G401 (cell line): ENCODE measurements around the gene CTTNBP2. TPM values are rescaled to one million over a fixed set of nuclear protein-coding genes. Genes with fewer than 3 reads are reported as not detected.

ENCODE experiments used
- DNase-seq: peaks from one replicate; pipeline ENCODE4 v3.0.0-alpha.2; 2015; ENCODE audit warnings: low spot score
- in situ Hi-C: cut with HindIII; loops from 2 replicates; pipeline ENCODE4 v1.10.0; 2016; ENCODE audit warnings: low sequenced_read_pairs, mixed read lengths
- total RNA-seq: library from RNA; depleted of rRNA; stranded (reverse); fragments of >200 nt; shearing (Covaris generic); gene quantifications from 2 replicates; pipeline ENCODE4 v1.2.3, GENCODE V29; 2014; rRNA removed

Gene CTTNBP2, protein sequence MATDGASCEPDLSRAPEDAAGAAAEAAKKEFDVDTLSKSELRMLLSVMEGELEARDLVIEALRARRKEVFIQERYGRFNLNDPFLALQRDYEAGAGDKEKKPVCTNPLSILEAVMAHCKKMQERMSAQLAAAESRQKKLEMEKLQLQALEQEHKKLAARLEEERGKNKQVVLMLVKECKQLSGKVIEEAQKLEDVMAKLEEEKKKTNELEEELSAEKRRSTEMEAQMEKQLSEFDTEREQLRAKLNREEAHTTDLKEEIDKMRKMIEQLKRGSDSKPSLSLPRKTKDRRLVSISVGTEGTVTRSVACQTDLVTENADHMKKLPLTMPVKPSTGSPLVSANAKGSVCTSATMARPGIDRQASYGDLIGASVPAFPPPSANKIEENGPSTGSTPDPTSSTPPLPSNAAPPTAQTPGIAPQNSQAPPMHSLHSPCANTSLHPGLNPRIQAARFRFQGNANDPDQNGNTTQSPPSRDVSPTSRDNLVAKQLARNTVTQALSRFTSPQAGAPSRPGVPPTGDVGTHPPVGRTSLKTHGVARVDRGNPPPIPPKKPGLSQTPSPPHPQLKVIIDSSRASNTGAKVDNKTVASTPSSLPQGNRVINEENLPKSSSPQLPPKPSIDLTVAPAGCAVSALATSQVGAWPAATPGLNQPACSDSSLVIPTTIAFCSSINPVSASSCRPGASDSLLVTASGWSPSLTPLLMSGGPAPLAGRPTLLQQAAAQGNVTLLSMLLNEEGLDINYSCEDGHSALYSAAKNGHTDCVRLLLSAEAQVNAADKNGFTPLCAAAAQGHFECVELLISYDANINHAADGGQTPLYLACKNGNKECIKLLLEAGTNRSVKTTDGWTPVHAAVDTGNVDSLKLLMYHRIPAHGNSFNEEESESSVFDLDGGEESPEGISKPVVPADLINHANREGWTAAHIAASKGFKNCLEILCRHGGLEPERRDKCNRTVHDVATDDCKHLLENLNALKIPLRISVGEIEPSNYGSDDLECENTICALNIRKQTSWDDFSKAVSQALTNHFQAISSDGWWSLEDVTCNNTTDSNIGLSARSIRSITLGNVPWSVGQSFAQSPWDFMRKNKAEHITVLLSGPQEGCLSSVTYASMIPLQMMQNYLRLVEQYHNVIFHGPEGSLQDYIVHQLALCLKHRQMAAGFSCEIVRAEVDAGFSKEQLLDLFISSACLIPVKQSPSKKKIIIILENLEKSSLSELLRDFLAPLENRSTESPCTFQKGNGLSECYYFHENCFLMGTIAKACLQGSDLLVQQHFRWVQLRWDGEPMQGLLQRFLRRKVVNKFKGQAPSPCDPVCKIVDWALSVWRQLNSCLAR (N-terminal part only)
- not detected in 2 replicates for total RNA-seq

DNA sequence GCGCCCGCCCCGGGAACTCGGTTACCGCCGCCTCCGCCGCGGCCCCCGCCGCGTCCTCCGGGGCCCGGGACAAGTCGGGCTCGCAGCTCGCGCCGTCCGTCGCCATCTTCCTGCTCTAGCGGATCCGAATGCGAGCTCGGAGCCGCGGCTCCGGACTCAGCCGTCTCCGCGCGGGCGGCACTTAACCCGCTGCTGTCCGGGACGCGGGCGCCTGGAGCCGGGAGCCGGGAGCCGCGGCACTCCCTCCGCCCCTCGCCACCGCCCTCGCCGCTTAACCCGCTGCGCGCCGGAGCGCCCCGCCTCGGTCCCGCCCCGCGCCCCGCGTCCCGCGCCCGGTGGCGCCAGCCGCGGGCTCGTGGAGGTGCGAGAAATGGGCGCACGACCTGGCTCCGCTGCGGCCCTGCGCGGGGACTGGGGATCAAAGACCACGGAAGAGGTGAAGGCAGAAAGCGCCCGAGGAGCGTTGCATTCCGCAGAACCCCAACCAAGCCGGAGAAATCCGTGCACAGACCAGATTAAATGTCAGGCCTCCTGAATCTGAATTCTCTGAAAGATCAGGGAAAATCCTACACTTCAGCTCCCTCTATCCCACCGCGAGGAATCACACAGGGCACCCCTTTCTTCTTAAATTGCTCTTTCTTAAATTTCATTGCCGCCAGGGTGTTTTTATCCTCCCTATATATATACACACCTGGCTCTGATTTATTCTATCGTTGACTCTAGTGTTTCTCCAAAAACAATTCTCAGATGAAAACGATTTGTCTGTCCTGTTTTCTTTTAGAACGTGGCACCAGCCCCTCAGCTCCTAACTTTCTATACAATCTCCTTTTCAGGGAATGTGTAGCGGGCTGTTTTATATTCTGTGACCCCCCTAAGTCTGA lies at the start of gene CTTNBP2:
CTTNBP2 (minus strand) TSS at position 132 of the 881 bp plus-strand sequence; CDS start at position 106, 26 bp downstream.
- in situ Hi-C loops: no loop called here
- peak; percentile 58 for DNase-seq

DNA sequence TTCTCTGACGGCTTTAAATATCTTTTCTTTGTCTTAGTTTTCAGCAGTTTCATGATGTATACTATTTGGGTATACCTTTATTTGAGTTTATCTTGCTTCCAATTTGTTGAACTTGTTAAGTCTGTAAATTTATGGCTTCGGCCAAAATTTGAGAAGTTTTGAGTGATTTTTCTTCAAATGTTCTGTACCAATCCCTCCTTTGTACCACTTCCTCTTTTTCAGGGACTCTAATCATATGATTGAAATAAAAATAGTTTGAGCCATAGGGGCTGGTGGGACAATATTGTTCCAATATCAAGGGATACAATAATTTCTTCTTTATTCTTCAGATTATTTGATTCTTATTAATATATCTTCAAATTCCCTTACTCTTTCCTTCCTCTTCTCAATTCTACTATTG lies 43.1 kb upstream of the CTTNBP2 start:
- DNase-seq: no peak
- in situ Hi-C loops: no loop called here

DNA sequence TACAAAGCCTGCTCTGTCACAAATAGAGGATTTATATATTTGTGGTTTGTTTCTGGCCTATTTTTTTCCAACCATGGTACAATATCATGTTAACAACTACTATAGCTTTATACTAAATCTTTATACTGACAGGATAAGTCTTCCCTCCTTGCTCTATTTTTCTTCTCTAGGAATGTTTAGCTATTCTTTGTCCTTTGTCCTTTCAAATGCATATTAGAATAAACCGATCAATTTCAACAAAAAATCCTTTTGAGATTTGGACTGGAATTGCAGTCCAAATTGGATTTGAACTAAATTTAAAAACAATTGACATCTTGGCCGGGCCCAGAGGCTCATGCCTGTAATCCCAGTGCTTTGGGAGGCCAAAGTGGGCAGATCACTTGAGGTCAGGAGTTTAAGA lies 39.2 kb upstream of the CTTNBP2 start:
- DNase-seq: no peak

DNA sequence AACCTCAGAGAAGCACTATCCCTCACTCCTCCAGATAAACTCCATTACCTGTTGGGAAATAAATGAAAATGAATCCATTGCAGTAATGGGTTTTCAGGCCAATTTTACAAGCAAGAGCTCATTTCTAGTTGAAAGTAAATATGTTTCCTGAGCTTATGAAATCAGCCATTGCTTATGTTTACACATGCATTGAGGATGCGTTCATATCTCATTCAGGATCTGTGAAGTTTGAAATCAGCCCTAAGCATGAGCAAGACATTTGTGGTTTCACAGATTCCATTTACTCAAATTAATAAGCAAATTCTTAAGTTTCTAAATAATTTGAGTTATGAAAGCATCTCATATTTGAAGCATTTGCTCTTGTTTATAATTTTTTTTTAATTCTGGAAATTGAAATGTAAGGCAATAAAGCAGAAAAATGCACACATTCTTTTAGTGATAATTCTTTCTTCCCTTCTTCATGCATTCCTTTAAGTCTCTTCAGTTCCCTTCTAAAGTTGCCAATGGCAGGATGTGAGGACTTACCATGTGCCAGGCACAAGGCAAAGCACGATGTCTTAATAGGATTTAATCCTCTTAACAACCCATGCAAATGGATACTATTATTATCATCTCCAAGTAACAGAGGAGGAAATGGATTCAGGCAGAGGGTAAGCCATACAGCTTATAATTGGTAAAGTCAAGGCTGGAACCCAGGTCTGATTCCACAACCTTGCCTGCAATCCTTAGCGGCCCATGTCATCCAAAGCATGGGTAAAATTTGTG lies 35.0 kb upstream of the CTTNBP2 start:
- in situ Hi-C loops: no loop called here
- no peak for DNase-seq

More for the DNA sequence above, 39.2 kb upstream of the CTTNBP2 start:
- in situ Hi-C loops: no loop called here

DNA sequence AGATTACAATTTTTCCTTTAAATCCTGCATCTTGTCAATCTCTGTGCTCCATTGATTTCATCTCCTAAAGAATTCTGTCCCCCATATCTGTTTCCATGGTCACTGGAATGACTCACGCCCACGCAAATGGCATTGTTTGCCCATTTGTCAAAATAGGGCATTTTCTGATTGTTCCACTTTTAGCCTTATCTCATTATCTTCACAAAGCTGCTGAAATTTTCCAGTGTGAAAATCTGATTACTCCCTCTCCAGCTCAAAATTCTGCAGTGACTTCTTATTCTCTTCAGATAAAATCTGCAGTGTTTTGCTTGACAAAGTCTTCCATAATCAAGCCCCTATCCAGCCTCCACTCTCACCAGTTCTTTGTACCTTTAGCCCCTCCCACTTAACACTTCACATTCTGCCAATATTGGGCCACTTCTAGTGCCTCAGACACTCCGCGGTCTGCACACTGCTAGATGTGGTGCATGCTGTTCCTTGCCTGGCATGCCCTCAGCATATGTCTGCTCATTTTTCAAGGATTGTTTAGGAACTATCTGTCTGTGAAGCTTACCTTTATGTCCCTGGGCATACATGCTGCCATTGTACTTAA lies 33.9 kb upstream of the CTTNBP2 start:
- in situ Hi-C loops: no loop called here
- DNase-seq: no peak

DNA sequence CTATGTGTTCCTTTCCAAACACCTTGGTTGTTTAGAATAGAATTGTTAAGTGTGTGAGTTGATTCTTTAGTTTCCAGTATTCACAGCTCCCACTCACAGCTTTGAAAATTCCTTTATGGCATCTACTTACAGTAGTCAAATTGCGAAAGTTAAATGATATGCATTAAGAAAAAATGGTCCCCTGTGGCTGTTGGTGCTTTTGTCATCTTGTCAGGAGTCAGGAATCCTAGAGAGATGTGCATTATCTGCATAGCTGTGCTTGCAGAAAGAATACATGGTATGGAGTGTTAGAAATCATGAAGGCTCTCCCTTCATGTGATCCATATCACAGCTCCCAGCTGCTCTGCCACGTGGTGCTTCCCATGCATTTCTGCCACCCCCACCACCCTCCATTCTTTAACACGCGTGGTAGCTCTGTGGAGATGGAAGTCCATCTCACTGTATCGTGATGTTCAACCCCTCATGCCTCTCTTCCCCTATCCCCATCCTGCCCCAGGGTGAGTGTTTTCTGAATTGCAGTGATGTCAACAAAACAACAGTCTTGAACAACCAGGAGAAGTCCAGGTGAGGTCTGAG lies 29.2 kb upstream of the CTTNBP2 start:
- no peak for DNase-seq
- in situ Hi-C loops: no loop called here

DNA sequence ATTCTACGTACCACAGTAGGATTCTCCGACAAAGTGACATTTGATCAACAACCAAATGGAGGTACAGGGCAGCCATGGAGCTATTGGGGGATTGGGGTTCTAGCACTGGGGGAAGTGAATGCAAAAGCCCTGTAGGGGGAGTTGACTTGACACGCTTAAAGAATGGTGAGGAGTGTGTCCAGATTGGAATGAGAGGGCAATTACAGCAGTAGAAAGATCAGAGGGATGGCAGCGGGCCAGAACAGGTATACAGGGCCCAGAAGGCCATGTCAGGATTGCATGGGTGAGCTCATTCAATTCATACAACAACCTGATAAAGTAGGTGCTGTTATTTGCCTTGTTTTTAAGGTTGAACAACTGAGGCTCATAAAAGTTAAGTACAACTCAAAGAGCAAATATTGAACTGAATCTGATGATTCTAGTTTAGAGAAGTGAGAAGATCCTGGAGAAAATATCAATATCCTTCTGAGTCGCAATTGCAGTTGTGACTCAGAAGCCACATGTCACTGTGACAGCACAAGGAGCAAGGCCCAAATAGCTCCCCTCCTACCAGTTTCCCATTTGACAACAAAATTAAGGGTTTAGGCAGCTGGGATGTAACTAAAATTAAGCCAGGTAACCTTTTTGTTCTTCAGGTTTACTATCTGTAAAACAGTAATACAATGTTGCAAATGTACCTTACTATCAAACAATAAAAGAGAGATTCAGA lies 28.0 kb upstream of the CTTNBP2 start:
- in situ Hi-C loops: no loop called here

DNA sequence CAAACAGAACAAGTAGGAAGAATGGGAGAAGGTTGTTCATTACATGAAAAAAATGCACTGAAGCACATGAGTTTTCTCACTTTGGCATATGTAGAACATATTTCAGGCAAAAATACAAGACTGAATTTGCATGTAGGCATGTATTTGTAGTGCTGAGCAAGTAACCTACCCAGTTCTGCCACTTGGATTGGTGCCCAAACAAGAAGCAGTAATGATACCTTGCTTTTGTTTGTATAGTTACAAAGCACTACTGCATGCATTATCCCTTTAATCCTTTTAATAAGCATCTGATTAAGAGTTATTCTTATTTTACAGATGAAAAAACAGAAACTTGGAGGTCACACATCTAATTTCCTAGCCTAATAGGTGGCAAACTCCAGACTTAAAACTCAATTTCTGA lies 23.1 kb upstream of the CTTNBP2 start:
- in situ Hi-C loops: no loop called here
- no peak for DNase-seq

More for the DNA sequence above, 28.0 kb upstream of the CTTNBP2 start:
- no peak for DNase-seq

DNA sequence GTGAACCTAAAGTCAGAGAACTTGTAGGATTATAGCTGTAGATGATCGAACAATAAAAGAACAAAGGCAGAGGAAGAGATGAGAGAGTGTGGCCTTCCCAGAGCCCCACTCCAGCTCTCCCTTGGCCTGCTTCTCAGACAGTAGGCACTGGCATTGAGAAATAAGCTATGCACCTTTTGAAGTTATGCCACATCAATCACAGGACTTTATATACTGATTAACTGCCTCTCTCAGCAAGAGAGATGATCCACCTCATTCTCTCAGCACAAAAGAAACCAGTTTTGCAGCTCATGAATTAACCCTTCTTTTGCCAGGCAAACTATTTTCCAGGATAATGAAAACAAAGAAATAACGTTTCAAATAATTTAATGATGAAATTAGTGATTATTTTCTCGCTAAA lies 22.0 kb upstream of the CTTNBP2 start:
- DNase-seq: no peak
- in situ Hi-C loops: no loop called here

DNA sequence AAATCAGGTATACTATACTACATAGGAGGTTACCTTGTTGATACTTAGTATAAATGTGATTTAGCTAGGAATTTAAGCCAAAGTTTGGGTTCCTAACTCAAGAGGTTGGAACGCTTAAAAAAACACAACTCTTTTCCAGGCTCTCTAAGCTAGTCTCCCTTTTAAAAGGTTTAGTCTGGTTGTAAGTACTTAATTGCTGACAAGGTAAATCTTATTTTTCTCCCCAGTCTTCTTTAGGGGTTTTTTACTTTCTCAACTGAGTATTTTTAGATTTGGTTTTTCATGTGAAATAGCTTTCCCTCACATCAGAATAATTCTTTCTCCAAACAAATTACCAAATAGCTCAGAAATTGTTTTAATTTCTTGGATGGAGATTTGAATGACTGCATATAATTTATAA lies 20.8 kb upstream of the CTTNBP2 start:
- in situ Hi-C loops: no loop called here
- no peak for DNase-seq

DNA sequence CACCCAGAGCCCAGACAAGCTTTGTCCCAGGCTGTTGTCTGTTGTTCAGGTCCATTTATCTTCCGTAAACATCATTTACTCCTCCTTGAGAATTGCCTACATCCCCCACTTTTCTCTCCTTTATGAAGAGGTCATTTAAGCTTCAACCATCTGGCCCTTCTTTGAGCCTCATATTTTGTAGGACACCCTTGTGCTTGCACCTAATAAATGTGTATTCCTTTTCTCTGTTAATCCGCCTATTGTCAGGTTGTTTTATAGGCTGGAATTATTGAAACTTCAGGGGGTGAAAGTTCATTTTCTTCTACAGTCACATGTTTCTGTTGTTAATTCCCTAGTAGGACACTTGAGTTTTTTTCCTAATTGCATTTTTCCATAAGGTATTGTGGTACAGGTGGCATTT lies 19.6 kb upstream of the CTTNBP2 start:
- no peak for DNase-seq
- in situ Hi-C loops: no loop called here

DNA sequence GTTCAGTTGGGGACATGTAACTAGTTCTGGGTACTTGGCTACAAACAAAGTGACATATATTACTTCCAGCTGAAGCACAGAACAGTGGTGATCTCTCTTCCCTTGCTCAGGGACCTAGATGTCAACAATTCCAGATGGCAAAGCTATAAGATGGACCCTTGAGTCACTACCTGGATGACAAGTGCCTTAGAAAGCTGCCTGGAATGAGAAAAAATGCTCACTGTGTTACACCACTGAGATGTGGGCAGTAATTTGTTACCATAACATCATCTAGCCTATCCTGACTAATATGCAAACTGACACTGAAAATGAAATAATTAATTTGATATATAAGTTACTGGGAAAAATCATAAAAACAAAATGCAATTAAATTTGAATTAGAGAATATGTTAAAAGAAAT lies 16.4 kb upstream of the CTTNBP2 start:
- in situ Hi-C loops: no loop called here
- DNase-seq: no peak

DNA sequence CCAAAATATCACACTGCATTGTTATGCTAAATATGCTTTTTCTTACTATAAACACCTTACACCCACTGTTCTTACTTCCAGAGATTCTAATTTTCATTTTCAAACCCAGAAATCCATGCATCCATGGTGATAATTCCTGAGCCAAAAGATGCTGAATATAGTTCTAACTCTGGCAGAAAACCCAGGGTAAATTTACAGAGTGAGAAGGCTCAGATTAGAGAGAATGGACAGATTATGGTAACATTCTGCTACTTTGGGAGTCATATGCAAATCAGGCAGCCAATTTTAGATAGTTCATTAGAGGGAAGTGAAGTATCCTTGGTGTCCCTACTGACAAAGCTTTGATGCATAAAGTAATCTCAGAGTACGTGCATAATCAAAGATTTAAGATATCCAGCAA lies 15.4 kb upstream of the CTTNBP2 start:
- DNase-seq: no peak
- in situ Hi-C loops: no loop called here

DNA sequence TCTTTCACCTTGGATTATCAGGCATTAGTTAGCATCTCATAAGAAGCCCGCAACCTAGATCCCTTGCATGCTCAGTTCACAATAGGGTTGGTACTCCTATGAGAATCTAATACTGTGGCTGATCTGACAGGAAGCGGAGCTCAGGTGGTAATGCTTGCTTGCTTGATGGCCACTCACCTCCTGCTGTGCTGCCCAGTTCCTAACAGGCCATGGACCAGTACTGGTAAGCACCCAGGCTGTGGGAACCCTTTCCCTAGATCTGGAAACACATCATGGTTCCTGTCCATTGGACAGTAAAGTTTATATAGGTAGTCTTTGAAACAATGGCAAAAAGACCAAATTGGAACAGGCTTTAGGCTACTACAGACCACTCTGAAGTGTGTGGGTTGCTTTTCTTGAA lies 9.4 kb upstream of the CTTNBP2 start:
- in situ Hi-C loops: no loop called here
- no peak for DNase-seq

DNA sequence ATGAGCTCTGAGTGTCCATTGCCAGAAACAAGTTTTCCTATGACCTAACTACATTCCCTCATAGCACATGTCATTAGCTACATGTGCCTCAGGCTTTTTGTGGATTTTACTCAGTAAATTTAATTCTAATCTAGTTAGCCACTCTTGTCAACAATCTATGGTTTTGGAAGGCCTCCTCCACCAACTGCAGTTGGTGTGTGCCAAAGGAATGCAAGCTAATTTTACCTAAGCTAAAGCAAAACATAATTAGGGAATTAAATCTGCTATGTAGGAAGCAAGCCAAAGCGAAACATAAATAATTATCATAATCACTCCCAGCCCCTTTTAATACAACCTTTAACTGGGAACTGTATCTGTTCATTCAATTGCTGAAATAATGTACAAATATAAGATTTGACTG lies 3.5 kb upstream of the CTTNBP2 start:
- in situ Hi-C loops: no loop called here

DNA sequence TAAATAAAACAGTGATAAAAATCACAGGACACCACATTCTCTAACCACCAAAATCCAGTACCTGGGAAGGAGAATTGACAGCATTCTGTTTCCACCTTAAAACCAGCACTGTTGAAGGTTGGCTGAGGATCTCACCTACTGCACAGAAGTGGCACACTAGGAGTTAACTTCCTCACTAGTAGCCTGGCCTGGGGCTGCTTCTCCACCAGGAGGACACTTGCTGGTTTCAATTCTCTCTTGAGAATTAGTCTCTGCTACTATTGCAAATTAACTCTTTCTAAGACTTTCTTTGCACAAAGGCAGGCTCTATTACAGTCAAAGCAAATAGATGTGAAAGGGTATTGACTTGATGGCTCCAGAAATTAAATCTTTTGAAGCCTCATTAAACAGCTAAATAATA lies 2.3 kb upstream of the CTTNBP2 start:
- DNase-seq: no peak
- in situ Hi-C loops: no loop called here

More for the DNA sequence above, 3.5 kb upstream of the CTTNBP2 start:
- no peak for DNase-seq
